GM18498 (cell line): Measurements from ENCODE around the gene NUPR1.
"Not testable (repeated sequence)": the region's sequence is repeated elsewhere in the genome, so short reads cannot be mapped to it uniquely, and the experiment has no call there.

ENCODE experiments used
- ATAC-seq: cut with Tn5 transposase; IDR thresholded peaks from one replicate; pipeline ENCODE4 v1.9.1; 2021; ENCODE audit warnings: mild to moderate bottlenecking, moderate library complexity; ENCODE audit not compliant: unreplicated experiment

Gene NUPR1

DNA sequence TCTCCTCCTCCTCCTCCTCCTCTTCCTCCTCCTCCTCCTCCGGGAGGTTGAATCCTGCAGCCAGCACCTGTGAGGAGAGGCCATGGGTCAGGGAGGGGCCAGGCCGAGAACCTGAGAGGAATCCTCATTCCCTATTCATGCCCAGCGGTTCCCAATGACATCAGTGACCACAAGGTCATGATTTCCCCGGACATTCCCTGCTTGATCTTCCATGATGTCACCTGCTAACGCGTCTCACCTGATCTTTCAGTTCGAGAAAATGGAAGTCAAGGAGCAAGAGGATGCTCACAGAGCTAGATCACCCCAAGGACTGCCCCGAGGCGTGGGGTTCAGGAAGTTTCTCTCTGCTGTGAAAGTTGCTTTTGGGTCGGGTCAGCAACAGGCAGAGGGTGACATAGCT, 38.9 kb downstream of the NUPR1 start:
- no peak for ATAC-seq

- no peak for ATAC-seq
Observed at GRCh38 chr16:28498666-28499381, 40.0 kb downstream of the NUPR1 start.

- ATAC-seq: no peak
Observed at GRCh38 chr16:28497861-28498599, 40.7 kb downstream of the NUPR1 start.

DNA sequence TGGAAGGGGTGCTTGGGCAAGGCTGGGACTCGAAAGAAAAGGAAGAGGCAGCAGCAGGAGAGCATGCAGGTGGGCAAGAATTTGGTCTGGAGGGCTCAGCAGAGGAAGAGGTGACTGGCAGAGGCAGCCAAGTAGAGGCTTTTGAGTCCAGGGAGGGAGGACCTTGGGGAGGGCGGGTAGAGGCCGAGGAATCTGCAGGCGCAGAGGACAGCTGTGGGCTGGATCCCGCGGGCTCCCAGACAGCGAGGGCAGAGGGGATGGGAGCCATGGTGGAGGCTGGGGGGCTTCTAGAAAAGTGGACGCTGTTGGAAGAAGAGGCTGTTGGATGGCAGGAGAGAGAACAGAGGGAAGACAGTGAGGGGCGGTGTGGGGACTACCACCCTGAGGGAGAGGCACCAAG, 41.4 kb downstream of the NUPR1 start:
- ATAC-seq: no peak

DNA sequence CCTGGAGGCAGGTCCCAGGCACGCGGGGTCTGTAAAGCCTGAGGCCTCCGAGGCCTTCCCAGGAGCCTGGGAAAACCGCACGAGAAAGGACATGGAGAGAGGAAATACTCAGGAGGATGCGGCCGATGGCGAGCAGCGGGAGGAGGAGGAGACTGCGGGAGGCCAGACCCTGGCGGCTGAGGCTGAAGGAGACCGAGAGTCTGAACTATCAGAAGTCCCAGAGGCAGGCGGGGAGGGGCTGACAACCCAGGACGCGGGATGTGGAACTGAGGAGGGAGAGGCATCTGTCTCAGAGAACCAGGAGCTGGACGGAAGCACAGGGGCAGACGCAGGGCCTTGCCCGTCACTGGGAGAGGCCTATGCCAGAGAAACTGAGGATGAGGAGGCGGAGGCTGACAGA, 41.9 kb downstream of the NUPR1 start:
- ATAC-seq: no peak

DNA sequence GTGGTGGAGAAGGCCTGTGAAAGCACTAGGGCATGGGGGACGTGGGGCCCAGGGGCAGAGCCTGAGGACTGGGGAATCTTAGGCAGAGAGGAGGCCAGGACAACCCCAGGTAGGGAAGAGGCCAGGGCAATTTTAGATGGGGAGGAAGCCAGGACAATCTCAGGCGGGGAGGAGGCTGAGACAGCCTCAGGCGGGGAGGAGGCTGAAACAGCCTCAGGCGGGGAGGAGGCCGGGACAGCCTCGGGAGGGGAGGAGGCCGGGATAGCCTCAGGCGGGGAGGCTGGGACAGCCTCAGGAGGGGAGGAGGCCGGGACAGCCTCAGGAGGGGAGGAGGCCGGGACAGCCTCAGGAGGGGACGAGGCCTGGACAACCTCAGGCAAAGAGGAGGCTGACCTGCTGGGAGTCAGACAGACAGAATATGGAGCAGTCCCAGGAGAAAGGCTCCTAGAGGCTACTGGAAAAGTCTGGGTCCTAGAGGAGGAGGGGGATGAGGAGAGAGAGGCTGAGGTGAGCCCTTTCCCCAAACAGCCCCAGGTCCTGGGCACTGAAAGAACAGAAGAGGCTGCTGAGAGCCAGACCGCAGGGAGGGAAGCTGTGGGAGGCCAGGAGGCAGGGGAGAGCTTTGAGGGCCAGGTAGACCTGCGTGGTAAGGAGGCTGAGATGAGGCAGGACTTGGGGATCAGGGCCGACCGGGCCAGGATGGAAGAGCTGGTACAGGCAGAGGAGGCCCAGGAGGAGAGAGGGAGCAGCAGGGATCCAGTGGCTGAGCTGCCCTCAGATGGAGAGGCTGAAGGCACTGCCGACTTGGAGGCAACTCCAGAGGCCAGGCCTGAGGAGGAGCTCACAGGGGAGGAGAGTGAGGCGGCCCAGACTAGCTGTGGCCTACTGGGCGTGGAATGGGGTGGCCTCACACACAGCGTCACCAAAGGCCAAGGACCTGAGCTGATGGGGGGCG, 42.7 kb downstream of the NUPR1 start:
- ATAC-seq: no peak

DNA sequence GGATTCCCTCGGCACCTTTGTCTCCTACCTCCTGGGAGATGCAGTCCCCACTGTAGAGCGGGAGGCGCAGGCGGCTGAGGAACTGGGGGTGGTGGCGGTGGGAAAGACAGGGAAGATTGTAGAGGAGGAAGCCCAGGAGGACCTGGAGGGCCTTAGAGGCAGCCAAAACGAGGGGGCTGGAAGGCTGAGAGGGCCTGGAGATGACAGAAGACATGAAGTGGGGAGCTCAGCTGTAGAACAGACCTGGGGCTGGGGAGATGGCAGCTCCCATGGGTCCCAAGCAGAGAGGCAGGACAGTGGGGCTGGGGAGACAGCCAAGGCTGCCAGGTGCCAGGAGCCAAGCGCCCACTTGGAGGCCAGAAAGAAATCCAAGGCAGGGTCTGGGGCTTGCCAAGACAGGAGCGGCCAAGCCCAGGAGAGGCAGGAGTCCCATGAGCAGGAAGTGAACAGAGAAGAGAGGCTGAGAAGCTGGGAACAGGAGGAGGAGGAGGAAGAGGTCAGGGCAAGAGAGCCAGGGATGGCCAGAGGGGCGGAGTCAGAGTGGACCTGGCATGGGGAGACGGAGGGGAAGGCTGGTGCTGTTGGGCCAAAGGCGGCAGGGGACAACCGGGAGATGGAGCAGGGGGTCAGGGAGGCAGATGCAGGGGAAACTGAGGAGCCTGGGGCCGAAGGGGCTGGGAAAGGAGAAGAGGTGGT, 43.5 kb downstream of the NUPR1 start:
- ATAC-seq: no peak

DNA sequence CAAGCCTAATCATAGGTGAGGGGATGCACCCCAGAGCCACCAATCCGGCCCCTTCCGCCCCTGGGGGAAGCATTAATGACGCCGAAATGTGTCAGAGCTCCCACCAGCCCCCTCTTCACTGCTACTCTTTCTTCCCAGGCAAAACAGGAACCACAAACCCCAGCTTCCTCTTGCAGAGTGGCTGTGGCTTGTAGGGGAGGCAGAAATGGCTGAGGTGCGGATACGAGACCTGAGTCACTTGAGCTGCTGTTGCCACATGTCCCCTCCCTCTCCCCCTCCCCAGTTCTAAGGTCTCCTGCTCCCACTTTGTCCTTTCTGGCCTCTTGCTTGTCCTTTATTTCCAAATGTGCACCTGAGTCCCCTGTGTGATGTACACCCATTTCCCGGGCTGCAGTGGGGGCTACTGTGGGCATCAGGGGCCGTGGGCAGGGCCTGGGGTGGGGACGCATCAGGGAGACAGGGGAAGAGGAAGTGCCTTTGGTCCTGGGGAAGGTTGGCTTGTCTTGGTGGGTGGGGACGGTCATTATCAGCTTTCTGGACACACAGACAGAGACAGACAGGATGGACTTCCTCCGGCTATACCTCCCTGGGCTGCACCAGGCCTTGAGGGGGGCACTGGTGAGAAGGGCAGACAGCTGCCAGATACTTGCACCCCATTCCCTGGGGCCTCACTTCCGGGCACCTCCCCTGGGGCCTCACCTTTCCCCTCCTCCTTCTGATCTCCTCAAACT, 44.5 kb downstream of the NUPR1 start, which contains the start of gene APOBR:
TSS of gene APOBR (plus strand) at position 523 of the 731 bp plus-strand sequence. CDS start at position 562, 39 bp downstream.
- ATAC-seq: peak; percentile 45

GRCh38 chr16:28492511-28492910, 46.3 kb downstream of the NUPR1 start:
- no peak for ATAC-seq

DNA sequence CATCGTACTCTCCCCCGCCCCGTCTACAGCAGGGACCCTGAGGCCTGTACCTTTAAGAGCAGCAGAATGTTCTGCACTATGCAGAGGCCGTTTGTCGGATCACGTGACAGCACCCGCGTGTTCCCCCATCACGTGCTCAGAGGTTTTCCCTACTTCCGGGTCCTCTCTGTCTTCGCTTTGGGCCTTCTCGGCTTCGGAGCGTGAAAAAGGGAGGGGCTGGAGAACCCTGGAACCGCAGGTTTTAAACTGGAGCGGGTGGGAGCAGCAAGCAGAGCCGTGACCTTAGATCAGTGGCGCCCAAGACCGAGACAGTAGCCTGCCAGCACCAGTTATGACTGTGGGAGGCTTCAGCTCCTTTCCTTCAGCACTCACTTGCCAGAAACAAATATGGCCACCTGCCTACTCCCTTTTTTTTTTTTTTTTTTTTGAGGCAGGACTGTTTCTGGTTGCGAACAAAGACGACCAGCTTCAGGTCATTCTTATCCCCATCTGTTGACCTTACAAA, 46.8 kb downstream of the NUPR1 start, which contains the start of gene CLN3:
TSS of gene CLN3 (minus strand) at position 105 of the 505 bp plus-strand sequence. CDS start 315 bp downstream, outside the sequence.
- peak; percentile 77 for ATAC-seq

DNA sequence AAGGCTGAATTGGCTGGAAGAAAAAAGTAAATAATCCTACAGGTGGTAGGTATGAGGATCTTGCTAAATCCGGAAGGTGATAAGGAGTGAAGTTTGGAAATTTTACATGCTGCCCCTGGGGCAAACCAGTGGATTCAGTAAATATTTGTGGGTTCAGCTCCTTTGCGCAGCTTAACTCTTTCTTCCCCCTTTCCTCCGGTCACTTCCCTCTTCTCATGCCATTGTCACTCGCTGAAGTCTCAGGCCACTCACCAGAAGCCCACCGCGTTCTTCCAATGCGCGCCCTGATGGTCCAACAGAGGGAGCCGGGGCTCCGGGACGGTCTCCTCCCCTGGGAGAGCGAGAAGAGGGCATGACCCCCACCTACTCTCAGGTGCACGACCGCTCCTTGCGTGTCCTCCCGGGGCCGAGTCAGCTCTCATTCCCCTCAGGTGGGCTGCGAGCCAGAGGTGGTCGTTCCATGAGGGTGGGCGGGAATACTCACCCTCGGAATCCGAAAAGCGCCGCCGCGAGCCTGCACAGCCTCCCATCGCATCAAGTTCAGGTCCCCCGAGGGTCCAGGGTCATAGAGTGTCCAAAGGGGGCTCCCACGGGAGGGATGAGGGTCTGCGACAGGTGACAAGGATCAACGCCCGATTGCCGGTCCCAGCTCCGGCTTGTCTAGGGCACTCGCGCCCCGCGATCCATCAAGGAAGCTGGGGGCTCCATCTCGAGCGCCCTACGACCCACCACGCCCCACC, 47.4 kb downstream of the NUPR1 start:
- no peak for ATAC-seq

DNA sequence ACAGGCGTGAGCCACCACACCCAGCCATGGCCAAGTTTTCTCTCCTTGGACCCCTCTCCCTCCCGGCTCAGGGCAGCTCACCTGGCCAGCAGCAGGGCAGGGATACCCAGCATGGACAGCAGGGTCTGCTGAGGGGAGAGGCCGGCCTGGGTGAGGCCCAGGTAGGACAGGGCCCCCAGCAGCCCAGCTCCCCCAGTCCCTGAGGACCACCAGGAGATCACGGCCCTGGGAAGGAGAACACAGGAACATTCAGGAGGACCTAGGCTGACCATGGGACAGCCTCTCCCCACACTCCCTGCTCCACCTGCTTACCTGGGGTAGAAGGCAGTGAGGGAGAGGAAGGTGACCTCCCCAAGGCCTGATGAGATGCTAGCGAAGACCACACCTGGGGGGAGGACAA, 52.5 kb downstream of the NUPR1 start:
- no peak for ATAC-seq

DNA sequence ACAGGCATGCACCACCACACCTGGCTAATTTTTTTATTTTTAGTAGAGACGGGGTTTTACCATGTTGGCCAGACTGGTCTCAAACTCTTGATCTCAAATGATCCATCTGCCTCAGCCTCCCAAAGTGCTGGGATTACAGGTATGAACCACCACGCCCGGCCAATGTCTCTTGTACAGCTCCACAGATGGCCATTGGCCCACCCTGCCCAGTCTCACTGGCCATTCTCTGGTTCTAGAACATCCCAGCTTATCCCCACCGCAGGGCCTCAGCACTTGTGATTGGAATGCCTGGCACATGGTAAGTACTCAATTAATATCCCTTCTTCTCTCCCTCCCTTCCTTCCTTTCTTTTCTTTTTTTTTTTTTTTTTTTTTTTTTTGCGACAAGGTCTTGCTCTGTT, 55.4 kb downstream of the NUPR1 start:
- not testable (repeated sequence) for ATAC-seq
